NB4 (cell line): ENCODE results near the gene SCAF1.

Experiments used
- CTCF ChIP-seq: IDR thresholded peaks from one replicate; pipeline ENCODE4 v1.5.1; 2012; ENCODE audit warnings: low read depth, low read length
- MYC ChIP-seq: IDR thresholded peaks from 2 replicates; pipeline ENCODE4 v1.6.1; 2011; ENCODE audit warnings: low read depth, low read length

GRCh38 chr19:49692147-49692506 lies 50.1 kb downstream of the SCAF1 start:
- TF ChIP-seq CTCF (no peak), MYC (no peak)
